ENCODE measurements around the gene IFNA13.

The IFNA13 gene

DNA sequence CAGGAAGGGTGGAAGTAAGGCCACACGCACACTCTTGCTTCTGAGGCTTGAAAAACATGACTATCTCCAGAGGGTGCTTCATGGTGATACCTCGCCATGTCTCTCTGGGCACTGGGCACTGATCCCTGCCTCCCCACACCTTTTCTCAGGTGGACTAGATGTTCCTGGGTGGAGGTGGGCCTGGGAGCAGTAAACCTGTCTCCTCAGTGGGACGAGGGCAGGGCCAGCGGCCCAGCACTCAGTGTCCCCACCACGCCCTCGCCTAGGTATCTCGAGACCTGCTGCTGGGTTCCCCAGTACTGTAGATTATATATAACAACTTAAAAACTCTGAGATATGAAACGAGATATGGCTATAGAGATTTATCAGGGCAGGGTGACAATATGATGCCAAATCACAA lies 5.6 kb downstream of the IFNA13 start:
- Histone ChIP-seq H3K36me3 (ENCODE audit: control insufficient read depth in 2 of 2, insufficient read depth in 2 of 2, low read length in 2 of 2) (no peaks in the 10 kb centered on the region), H3K4me3 (ENCODE audit: low read length in 2 of 2) (no peak overlapping the region), H3K27ac (ENCODE audit: low read depth in 2 of 2, low read length in 2 of 2) (no peak overlapping the region), H3K27me3 (ENCODE audit: control insufficient read depth in 2 of 2, insufficient read depth in 2 of 2, low read length in 2 of 2) (no peaks in the 10 kb centered on the region), H3K4me1 (ENCODE audit: control insufficient read depth in 2 of 2, insufficient read depth in 2 of 2, low read length in 2 of 2) (peaks cover 0 to 2% of the 10 kb centered on the region in 2 donors), H3K9ac (ENCODE audit: low read depth in 1 of 2, low read length in 2 of 2) (no peak overlapping the region), H3K9me3 (ENCODE audit: control insufficient read depth in 2 of 2, low read length in 2 of 2) (no peaks in the 10 kb centered on the region)

DNA sequence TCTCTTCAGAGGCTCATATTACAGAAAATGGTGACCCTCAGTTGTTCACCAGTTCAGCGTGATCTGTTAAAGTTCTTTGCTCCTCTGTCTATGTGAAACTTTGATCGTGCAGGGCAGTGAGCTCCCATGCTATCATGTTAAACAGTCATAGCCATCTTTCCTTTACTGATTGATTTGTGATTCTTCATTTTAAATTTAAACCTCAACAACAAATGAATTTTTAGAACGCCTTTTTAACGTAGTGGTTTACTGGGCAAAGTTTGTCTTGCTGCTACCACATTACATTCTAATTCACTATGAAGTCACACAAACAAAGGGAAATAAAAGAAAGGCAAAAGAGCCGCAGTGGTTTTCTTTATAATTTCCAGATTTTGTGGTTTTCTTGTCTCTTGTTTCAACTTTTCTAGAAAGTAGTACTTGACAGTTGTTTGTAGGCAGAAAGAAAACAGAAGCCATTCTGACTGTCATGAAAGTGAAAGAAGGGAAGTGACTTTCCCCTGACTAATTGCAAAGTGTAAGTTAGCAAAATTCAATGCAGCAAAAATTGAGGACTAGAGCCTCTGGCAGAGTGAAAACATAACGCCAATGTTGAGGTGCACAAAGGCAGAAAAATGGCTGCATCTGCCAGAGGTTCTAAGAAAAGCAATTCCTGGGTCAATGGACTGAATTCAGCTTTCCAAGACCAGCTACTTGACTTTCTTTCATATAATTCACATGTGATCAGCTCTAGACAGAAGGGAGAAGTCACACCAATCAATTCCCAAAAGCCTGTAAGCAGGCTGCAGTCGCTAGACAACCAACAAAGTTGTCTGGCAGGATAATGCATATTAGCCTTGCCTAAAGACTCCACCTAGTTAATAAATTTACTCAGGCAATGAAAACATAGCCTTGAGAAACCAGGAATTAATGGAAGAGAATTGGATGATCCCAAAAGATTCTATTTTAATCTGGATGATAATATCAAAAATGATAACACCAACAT lies 10.1 kb downstream of the IFNA13 start:
- Histone ChIP-seq H3K9ac (ENCODE audit: low read depth in 1 of 2, low read length in 2 of 2) (no peak overlapping the region), H3K4me3 (ENCODE audit: low read length in 2 of 2) (no peak overlapping the region), H3K4me1 (ENCODE audit: control insufficient read depth in 2 of 2, insufficient read depth in 2 of 2, low read length in 2 of 2) (peaks cover 0 to 3% of the 10 kb centered on the region in 2 donors), H3K27ac (ENCODE audit: low read depth in 2 of 2, low read length in 2 of 2) (no peak overlapping the region), H3K36me3 (ENCODE audit: control insufficient read depth in 2 of 2, insufficient read depth in 2 of 2, low read length in 2 of 2) (no peaks in the 10 kb centered on the region), H3K9me3 (ENCODE audit: control insufficient read depth in 2 of 2, low read length in 2 of 2) (no peaks in the 10 kb centered on the region), H3K27me3 (ENCODE audit: control insufficient read depth in 2 of 2, insufficient read depth in 2 of 2, low read length in 2 of 2) (no peaks in the 10 kb centered on the region)

DNA sequence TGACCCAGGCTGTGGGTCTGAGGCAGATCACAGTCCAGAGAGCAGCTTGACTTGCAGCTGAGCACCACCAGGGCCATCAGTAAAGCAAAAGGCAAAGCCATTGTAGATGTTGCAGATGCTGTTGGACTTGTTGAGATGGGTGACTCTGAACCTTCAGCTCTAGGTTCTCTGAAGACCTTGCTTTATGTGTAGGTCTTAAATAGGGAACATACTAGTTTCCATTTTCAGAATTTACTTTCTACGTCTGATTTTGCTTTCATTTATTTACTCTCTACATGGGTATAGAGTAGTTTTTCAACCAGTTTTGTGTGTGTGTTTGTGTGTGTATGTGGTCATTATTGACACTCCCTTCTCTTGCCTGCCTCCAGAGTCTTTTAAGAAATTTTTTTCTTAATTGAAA lies 17.1 kb downstream of the IFNA13 start, which contains the start of gene IFNA6:
Gene IFNA6, minus strand, starts transcription at position 101 of the 400 bp plus-strand sequence. Its CDS starts 0 bp downstream, at position 101.
- Histone ChIP-seq H3K36me3 (ENCODE audit: control insufficient read depth in 2 of 2, insufficient read depth in 2 of 2, low read length in 2 of 2) (no peaks in the 10 kb centered on the region), H3K4me1 (ENCODE audit: control insufficient read depth in 2 of 2, insufficient read depth in 2 of 2, low read length in 2 of 2) (no peaks in the 10 kb centered on the region), H3K27ac (ENCODE audit: low read depth in 2 of 2, low read length in 2 of 2) (no peak within 1 kb of the TSS), H3K9me3 (ENCODE audit: control insufficient read depth in 2 of 2, low read length in 2 of 2) (no peaks in the 10 kb centered on the region), H3K9ac (ENCODE audit: low read depth in 1 of 2, low read length in 2 of 2) (no peak within 1 kb of the TSS), H3K27me3 (ENCODE audit: control insufficient read depth in 2 of 2, insufficient read depth in 2 of 2, low read length in 2 of 2) (peaks cover 0 to 4% of the 10 kb centered on the region in 2 donors), H3K4me3 (ENCODE audit: low read length in 2 of 2) (no peak within 1 kb of the TSS)

DNA sequence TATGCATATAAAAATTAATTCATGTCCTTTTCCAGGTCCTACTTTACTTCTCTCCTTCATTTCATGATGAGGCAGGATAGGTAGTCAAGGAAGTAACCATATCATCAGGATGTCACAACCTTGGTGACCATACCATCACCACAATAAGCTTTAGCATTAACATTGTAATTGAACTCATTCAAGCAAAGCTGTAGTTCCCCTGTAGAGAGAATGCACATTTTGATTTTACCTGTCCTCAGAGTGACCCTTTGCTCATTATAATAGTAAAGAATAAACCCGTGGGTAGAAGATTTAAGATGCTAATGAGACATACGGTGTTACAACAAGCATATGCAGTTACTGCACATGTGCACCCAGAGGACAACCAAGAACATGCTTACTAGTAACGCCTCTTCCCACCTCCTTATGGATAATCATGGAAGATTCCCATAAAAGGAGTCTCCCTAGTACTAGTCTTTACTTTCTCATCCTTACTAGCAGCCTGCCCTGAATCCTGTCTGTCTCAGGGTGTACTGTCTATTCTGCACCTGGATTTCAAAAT lies 19.4 kb downstream of the IFNA13 start:
- Histone ChIP-seq H3K9me3 (ENCODE audit: control insufficient read depth in 2 of 2, low read length in 2 of 2) (no peaks in the 10 kb centered on the region), H3K4me3 (ENCODE audit: low read length in 2 of 2) (no peak overlapping the region), H3K27ac (ENCODE audit: low read depth in 2 of 2, low read length in 2 of 2) (no peak overlapping the region), H3K36me3 (ENCODE audit: control insufficient read depth in 2 of 2, insufficient read depth in 2 of 2, low read length in 2 of 2) (no peaks in the 10 kb centered on the region), H3K27me3 (ENCODE audit: control insufficient read depth in 2 of 2, insufficient read depth in 2 of 2, low read length in 2 of 2) (peaks cover 0 to 4% of the 10 kb centered on the region in 2 donors), H3K9ac (ENCODE audit: low read depth in 1 of 2, low read length in 2 of 2) (no peak overlapping the region), H3K4me1 (ENCODE audit: control insufficient read depth in 2 of 2, insufficient read depth in 2 of 2, low read length in 2 of 2) (no peaks in the 10 kb centered on the region)

DNA sequence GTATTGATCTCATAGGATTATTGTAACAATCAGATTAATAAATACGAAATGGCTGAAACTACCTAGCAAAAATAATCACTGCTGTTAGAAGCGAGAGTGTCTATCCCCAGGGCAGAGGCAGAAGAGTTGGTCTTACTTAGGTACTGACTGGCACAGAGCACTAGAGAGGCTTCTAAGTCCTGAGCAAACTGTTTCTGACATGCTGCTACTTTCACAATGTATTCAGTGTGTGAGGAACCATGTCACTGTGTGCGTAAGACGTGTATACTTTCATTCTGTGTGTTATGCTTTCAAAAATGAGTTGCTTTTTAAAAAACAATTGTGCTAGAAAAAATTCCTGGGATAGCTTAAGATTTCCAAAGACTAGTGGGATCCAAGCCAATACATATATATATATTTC lies 27.1 kb downstream of the IFNA13 start:
- Histone ChIP-seq H3K9me3 (ENCODE audit: control insufficient read depth in 2 of 2, low read length in 2 of 2) (no peaks in the 10 kb centered on the region), H3K4me3 (ENCODE audit: low read length in 2 of 2) (no peak overlapping the region), H3K4me1 (ENCODE audit: control insufficient read depth in 2 of 2, insufficient read depth in 2 of 2, low read length in 2 of 2) (no peaks in the 10 kb centered on the region), H3K27me3 (ENCODE audit: control insufficient read depth in 2 of 2, insufficient read depth in 2 of 2, low read length in 2 of 2) (no peaks in the 10 kb centered on the region), H3K27ac (ENCODE audit: low read depth in 2 of 2, low read length in 2 of 2) (no peak overlapping the region), H3K9ac (ENCODE audit: low read depth in 1 of 2, low read length in 2 of 2) (no peak overlapping the region), H3K36me3 (ENCODE audit: control insufficient read depth in 2 of 2, insufficient read depth in 2 of 2, low read length in 2 of 2) (no peaks in the 10 kb centered on the region)

DNA sequence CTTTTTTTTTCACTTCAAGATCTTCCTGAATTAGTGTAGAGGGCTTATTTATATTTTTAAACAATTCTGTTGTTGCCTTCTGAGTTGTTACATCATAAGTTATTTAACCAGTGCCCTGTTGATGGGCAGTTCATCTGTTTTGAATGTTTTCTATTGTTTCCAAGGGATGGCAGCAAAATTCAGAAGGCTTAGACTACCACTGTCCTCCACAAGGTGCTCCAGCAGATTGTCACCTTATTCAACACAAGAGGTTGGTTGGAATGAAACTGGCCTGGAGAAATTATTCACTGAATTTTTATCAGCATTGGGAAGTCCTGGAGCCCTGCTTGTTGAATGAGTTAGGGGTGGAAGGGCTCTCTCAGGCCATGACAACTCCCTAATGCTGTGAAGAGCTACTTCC lies 31.4 kb downstream of the IFNA13 start:
- Histone ChIP-seq H3K4me3 (ENCODE audit: low read length in 2 of 2) (no peak overlapping the region), H3K27ac (ENCODE audit: low read depth in 2 of 2, low read length in 2 of 2) (no peak overlapping the region), H3K9me3 (ENCODE audit: control insufficient read depth in 2 of 2, low read length in 2 of 2) (no peaks in the 10 kb centered on the region), H3K36me3 (ENCODE audit: control insufficient read depth in 2 of 2, insufficient read depth in 2 of 2, low read length in 2 of 2) (peaks cover 0 to 9% of the 10 kb centered on the region in 2 donors), H3K4me1 (ENCODE audit: control insufficient read depth in 2 of 2, insufficient read depth in 2 of 2, low read length in 2 of 2) (peaks cover 9 to 20% of the 10 kb centered on the region in 2 donors), H3K9ac (ENCODE audit: low read depth in 1 of 2, low read length in 2 of 2) (no peak overlapping the region), H3K27me3 (ENCODE audit: control insufficient read depth in 2 of 2, insufficient read depth in 2 of 2, low read length in 2 of 2) (no peaks in the 10 kb centered on the region)

DNA sequence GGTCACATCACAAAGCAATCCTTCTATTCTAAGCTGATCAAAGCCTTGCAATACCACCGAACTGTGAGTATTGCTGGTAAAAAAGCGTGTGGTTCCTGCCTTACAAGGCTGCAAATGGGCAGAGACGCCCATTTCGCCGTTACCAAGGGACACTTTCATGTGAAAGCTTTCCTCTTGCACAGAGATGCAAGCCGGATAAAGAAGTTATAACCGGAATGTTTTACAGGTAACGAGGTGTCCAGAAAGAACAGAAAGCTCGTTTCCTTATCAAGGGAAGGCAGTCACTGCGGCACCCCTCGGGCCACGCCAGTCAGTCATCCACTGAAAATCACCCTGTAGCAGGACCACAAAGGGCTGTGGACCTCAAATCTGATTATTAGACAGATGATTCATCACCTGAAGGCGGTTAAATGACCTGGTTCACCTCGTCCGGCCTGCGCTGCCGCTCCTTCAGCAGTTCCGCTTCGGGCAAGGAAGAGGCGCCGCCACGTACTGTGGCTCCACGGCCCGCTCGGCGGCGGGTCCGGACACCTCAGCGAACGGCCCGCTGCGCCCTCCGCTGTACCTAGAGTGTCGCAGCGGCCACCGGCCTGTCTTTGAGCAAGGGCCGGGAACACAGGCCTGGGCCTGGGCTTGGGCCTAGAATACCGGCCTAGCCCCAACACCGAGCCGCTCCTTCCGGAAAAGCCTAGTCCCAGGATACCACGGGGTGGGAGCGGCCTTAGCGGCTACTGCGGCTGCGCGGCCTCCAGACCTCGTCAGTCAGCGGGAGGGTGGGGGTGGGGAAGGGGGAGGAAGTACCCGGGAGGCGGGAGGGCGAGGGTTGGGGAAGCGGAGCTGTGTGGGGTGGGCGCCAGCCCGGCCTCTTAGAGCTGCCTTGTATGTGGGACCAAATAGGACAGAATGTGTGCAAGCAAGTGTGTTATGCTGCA lies 32.9 kb downstream of the IFNA13 start, which contains the start of gene KLHL9:
Gene KLHL9, minus strand, starts transcription at position 704 of the 932 bp plus-strand sequence. Its CDS starts 545 bp downstream, at position 159.
- H3K36me3 ChIP-seq (ENCODE audit: control insufficient read depth in 2 of 2, insufficient read depth in 2 of 2, low read length in 2 of 2) = peaks cover 0 to 9% of the 10 kb centered on the region in 2 donors
- peak within 1 kb of the TSS; percentile 90 to 99 for H3K4me3 ChIP-seq (ENCODE audit: low read length in 2 of 2)
- H3K27ac ChIP-seq (ENCODE audit: low read depth in 2 of 2, low read length in 2 of 2) = peak within 1 kb of the TSS; percentile 92 to 94
- H3K4me1 ChIP-seq (ENCODE audit: control insufficient read depth in 2 of 2, insufficient read depth in 2 of 2, low read length in 2 of 2) = peaks cover 9 to 21% of the 10 kb centered on the region in 2 donors
- peak within 1 kb of the TSS; percentile 95 to 99 for H3K9ac ChIP-seq (ENCODE audit: low read depth in 1 of 2, low read length in 2 of 2)
- H3K9me3 ChIP-seq (ENCODE audit: control insufficient read depth in 2 of 2, low read length in 2 of 2) = no peaks in the 10 kb centered on the region
- H3K27me3 ChIP-seq (ENCODE audit: control insufficient read depth in 2 of 2, insufficient read depth in 2 of 2, low read length in 2 of 2) = no peaks in the 10 kb centered on the region

DNA sequence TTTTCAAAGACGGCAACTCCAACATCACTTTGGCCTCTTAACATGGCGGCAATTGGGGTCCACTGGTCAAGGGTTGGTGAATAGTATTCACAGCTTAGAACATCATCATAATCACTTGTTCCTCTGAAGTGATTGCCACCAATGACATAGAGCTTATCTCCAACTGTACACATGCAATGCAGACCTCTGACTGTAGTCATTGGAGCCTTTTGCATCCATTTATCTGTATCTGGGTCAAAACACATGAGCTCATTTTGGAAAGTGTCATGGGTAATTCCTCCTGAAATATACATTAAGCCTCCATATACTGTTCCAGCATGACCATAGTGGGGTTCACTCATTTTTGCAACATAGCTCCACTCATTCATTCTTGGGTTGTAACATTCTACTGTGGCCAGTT lies 34.6 kb downstream of the IFNA13 start:
- H3K36me3 ChIP-seq (ENCODE audit: control insufficient read depth in 2 of 2, insufficient read depth in 2 of 2, low read length in 2 of 2) = peaks cover 0 to 9% of the 10 kb centered on the region in 2 donors
- H3K4me1 ChIP-seq (ENCODE audit: control insufficient read depth in 2 of 2, insufficient read depth in 2 of 2, low read length in 2 of 2) = peaks cover 9 to 21% of the 10 kb centered on the region in 2 donors
- H3K27me3 ChIP-seq (ENCODE audit: control insufficient read depth in 2 of 2, insufficient read depth in 2 of 2, low read length in 2 of 2) = no peaks in the 10 kb centered on the region
- peak overlapping the region in 1 of 2 donors; percentile 99 for H3K4me3 ChIP-seq (ENCODE audit: low read length in 2 of 2)
- no peak overlapping the region for H3K9ac ChIP-seq (ENCODE audit: low read depth in 1 of 2, low read length in 2 of 2)
- no peaks in the 10 kb centered on the region for H3K9me3 ChIP-seq (ENCODE audit: control insufficient read depth in 2 of 2, low read length in 2 of 2)
- H3K27ac ChIP-seq (ENCODE audit: low read depth in 2 of 2, low read length in 2 of 2) = no peak overlapping the region

DNA sequence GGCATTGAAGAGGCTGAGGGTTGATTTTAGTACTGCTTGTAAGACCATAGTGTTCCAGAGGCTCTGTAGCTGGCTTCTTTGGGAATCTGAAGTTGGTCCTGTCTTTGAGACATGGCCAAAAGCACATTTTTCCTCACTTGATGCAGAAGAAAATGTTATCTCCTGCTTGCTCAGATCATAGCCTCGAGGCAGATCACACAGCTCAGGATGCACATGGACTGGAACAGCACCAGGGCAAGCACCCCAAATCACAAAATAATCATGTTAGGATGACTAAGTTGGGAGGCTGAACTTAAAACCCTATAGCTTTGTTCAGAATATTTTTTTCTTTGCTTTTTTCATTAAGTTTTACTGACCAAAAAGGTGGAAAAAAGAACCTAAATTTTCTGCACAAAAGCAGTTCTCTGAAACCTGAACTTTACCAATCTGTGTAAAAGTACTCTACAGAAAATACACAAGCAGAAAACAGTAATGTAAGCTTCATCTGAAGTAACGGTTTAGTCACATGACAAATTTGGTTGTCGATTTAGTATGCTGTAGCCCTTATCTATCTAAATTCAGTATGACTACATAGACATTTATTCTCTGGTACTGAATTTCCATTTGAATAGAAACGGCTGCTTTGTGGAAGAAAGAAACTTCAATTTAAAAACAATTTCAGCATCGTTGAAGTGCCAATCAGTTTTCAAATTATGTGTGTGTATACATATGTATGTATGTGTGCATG lies 36.0 kb downstream of the IFNA13 start:
- Histone ChIP-seq H3K36me3 (ENCODE audit: control insufficient read depth in 2 of 2, insufficient read depth in 2 of 2, low read length in 2 of 2) (peaks cover 0 to 9% of the 10 kb centered on the region in 2 donors), H3K9me3 (ENCODE audit: control insufficient read depth in 2 of 2, low read length in 2 of 2) (no peaks in the 10 kb centered on the region), H3K9ac (ENCODE audit: low read depth in 1 of 2, low read length in 2 of 2) (no peak overlapping the region), H3K27ac (ENCODE audit: low read depth in 2 of 2, low read length in 2 of 2) (no peak overlapping the region), H3K4me3 (ENCODE audit: low read length in 2 of 2) (peak overlapping the region in 1 of 2 donors; percentile 9), H3K27me3 (ENCODE audit: control insufficient read depth in 2 of 2, insufficient read depth in 2 of 2, low read length in 2 of 2) (no peaks in the 10 kb centered on the region), H3K4me1 (ENCODE audit: control insufficient read depth in 2 of 2, insufficient read depth in 2 of 2, low read length in 2 of 2) (peaks cover 9 to 21% of the 10 kb centered on the region in 2 donors)

All from mucosa of rectum (tissue), 2 donors.